Panc1 (cell line): ENCODE measurements around the gene RRAGC. TPM values are rescaled to one million over a fixed set of nuclear protein-coding genes. Genes with fewer than 3 reads are reported as not detected.

ENCODE experiments used
- total RNA-seq: library from RNA; stranded (reverse); gene quantifications from one replicate; pipeline ENCODE4 v1.2.1, GENCODE V29; 2021; ENCODE audit not compliant: unreplicated experiment

Gene RRAGC
- total RNA-seq, 1 experiment from 2014 or later, result 44.3 TPM

Other genes with a start within 250 kb of the RRAGC start
- gene MYCBP, start 13.6 kb upstream of the RRAGC start, total RNA-seq, result 17.4 TPM
- gene GJA9, start 21.8 kb upstream of the RRAGC start, total RNA-seq, result 0.10 TPM
- gene RHBDL2, start 82.1 kb upstream of the RRAGC start, total RNA-seq, result 7.1 TPM
- 116 TPM for gene AKIRIN1, start 131.5 kb upstream of the RRAGC start, total RNA-seq
- gene NDUFS5, start 166.6 kb upstream of the RRAGC start, total RNA-seq, result 316 TPM